OCI-LY7 (cell line): Measurements from ENCODE around the gene PTGR2.

Experiments
- CTCF ChIP-seq: fragments of 200-600 bp; sonication (generic); conservative IDR thresholded peaks from 2 replicates; pipeline ENCODE4 v1.5.1; 2014; ENCODE audit warnings: mild to moderate bottlenecking, antibody characterized with exemption, low read length, moderate library complexity, mixed read lengths
- EZH2phosphoT487 ChIP-seq: fragments of 200-600 bp; sonication (generic); IDR thresholded peaks from 2 replicates; pipeline ENCODE4 v1.6.1; 2018; ENCODE audit warnings: low read depth, borderline replicate concordance, mild to moderate bottlenecking, mixed run types, antibody characterized with exemption, low read length, moderate library complexity, mixed read lengths

DNA sequence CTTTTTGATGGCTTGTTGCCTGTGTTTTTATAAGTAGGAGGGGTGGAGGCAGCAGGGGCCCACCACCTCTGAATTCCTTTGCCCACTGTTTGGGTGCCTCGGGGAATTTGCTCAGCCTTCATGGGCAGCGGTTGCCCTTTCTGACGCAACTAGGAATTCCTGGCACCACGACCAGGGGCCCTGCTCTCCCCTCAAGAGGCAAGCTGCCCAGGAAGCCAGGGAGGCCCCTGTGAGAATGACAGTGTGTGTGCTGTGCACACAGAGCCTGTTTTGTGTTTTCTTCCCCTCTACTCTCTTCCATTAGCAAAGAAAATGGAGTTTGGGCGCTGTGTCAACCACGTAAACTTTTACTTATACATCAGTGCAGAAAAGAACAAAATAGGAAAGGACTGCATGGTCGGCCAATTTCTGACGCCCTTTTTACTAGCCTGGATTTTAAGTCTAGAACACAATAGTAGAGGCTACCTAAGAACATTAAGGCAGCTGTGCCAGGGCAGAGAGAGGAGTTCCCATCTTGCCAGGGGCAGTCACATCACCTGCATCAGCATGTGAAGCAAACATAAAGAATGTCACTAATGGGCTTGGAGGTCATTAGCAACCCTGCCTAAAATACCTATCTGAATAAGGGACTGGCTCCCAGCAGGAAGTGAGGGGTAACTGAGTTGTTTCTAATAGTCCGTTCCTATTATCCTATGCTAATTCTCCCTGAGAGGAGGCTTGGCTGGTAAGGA lies 17.9 kb upstream of the PTGR2 start:
- TF ChIP-seq CTCF (no peak), EZH2phosphoT487 (no peak)
